AG10803 (cell line): ENCODE data around the gene CRIP3.
A peak's percentile ranks its signal among the peaks of the same experiment; 100 is the strongest.

Experiments used
- DNase-seq: peaks from one replicate; pipeline ENCODE4 v3.0.0; 2010; ENCODE audit warnings: low read depth
- H3K4me3 ChIP-seq: 2 replicates; pipeline ENCODE4 v1.5.1; 2011; ENCODE audit warnings: mild to moderate bottlenecking, low read length, control low read depth
- CTCF ChIP-seq: conservative IDR thresholded peaks from 2 replicates; pipeline ENCODE4 v1.5.1; 2011; ENCODE audit warnings: mild to moderate bottlenecking, low read length, control low read depth, inconsistent platforms

The CRIP3 gene

DNA sequence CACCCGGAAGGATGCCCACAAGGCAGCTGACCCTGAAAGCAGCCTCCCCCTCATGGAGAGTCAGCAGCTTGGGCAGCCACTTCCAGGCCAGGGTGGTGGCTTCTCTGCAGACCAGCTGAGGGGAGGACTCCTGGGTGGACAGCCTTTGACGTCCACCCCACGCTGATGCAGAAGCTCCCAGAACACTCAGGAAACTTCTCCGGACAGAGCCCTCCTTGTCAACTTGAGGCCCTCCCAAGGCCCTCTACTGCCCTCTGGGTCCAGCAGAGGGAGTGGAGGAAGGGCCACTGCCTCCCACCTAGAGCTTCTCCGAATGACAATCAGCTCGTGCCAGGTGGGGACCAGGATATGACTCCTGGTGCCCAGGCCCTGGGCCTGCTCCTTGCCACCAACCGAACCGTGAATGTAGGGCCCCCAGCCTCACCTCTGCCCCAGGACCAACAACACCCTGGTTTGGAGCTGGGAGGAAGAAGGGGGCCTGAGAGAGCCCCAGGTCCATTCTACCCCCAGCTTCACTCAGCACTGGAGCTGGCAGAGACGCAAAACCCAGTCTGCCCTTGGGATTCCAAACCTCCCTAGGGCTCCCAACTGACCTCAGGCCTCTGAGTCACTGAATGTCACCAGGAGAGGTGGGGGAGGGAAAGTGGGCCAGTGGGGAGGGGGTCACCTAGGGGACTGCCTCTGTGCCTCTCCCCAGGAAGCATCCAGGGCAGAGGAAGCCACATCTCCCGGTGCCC is 21.5 kb downstream of the CRIP3 start:
- TF ChIP-seq CTCF, result peak; percentile 11; the same call in 1 of the 2 replicates
- no peak for DNase-seq
- H3K4me3 ChIP-seq, result no peak overlapping the region

DNA sequence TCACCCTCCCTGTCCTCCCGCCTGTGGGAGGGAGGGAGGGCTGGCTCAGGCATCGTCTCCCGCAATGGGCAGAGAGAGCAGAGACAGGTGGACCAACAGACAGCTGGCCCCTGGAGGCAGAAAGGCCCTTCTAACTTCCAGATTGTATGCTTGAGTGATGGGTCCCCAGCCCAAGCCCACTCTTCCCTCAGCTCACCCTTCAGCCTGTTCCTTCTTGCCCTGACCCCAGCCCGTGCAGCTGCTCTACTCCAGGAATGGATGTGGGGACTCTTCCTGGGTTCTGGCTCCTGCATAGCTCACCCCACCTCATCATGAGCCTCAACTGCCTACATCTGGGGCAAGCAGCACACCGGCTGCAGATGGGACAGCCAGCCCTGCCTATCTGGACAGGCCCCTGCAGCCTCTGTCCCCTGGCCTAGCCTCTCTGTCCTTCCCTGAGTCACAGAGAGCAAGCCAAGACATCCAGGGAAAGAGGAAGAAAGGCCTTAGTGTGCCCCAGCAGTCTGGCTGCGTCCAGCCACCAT is 22.1 kb downstream of the CRIP3 start:
- no peak overlapping the region for H3K4me3 ChIP-seq
- TF ChIP-seq CTCF, result no peak
- DNase-seq, result no peak

DNA sequence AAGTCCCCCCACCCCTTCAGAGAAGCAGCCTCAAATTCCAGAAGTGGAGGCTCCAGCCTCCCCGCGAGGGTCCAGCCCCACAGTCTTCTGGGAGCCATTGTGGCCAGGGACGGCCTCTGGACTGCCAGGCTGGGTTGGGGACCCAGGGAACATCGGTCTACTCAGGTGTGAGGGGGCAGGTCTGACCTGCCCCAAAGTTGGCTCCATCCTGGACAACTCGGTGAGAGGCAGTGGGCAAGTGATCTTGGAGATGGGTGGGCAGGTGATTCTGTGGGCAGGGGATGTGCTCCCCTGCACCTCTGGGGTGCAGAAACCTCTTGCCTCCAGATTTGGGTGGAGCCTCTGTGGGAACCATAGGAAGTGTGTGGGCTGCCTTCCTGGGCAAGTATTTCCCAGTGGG is 22.8 kb downstream of the CRIP3 start:
- TF ChIP-seq CTCF, result no peak
- DNase-seq, result no peak
- H3K4me3 ChIP-seq, result no peak overlapping the region

DNA sequence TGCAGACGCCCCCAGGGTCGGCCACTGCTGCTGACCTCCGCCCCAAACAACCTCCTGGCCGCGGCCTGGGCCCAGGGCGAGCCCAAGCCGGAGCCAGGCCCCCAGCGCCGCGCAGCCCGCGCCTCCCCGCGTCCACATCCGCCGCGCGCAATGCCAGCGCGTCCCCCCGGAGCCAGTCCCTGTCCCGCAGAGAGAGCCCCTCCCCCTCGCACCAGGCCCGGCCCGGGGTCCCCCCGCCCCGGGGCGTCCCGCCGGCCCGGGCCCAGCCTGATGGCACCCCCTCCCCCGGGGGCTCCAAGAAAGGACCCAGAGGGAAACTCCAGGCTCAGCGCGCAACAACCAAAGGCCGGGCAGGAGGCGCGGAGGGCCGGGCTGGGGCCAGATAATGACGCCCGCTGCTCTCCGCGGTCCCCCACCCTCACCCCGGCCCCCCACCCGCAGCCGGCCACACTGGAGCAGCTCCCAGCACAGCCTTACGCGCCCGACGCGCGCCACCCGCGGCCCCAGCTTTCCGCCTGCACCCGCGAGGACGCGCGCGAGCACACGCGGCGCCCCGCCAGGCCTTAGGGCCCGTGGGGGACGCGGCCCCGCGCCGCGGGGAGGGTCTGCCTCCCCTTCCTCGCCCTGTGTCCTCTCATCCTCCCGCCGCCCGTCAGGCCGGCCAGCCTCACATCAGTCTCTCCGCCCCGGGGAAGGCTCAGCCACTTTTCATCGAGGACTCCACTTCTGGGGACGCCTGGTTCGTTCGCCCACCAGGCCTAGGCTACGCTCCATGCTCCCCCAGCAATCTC is 23.4 kb downstream of the CRIP3 start:
- DNase-seq, result no peak
- H3K4me3 ChIP-seq, result no peak overlapping the region
- no peak for TF ChIP-seq CTCF

- H3K4me3 ChIP-seq, result no peak overlapping the region
- DNase-seq, result no peak
- TF ChIP-seq CTCF, result no peak
Observed at GRCh38 chr6:43283905-43284304, 24.7 kb downstream of the CRIP3 start.

- no peak for DNase-seq
- no peak for TF ChIP-seq CTCF
- no peak overlapping the region for H3K4me3 ChIP-seq
Observed at GRCh38 chr6:43283514-43283901, 25.1 kb downstream of the CRIP3 start.
